ENCODE measurements around the gene SF3B5. TPM values are rescaled to one million over a fixed set of nuclear protein-coding genes. Genes with fewer than 3 reads are reported as not detected.

The SF3B5 gene
- total RNA-seq, 1 donor from 2014 or later, result 123 TPM

DNA sequence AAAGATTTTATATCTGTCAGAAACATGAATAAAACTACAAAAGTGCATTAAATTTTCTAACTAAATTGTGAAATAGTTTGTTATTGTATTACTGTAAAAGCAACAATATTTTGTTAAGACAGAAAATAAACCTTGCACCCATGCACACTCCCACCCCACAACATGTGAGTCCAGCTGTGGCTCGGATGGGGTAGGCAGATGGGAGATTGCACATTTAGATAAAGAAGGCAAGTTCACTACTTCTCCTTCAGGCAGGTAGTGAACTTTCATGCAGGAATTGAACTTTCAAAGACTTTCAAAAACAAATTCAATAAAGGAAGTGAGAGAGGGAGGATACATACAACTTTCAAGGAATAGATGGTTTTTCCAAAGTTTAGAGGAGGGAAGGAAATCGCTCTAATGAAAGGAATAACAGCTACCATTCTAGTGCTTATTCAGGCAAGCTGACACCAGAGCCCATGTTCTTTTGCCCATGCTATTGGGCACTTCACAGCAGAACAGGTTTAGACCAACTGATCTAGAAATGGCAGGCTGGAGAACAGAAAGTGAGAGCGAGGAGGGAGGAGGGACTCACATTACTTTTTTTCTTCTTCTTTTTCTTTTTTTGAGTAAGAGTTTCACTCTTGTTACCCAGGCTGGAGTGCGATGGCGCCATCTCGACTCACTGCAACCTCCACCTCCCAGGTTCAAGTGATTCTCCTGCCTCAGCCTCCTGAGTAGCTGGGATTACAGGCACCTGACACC is 28.5 kb downstream of the SF3B5 start:
- TF ChIP-seq, protein P1, sequence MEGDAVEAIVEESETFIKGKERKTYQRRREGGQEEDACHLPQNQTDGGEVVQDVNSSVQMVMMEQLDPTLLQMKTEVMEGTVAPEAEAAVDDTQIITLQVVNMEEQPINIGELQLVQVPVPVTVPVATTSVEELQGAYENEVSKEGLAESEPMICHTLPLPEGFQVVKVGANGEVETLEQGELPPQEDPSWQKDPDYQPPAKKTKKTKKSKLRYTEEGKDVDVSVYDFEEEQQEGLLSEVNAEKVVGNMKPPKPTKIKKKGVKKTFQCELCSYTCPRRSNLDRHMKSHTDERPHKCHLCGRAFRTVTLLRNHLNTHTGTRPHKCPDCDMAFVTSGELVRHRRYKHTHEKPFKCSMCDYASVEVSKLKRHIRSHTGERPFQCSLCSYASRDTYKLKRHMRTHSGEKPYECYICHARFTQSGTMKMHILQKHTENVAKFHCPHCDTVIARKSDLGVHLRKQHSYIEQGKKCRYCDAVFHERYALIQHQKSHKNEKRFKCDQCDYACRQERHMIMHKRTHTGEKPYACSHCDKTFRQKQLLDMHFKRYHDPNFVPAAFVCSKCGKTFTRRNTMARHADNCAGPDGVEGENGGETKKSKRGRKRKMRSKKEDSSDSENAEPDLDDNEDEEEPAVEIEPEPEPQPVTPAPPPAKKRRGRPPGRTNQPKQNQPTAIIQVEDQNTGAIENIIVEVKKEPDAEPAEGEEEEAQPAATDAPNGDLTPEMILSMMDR (IDR thresholded peaks at IDR 0.05), result no peak
- H3K9me3 ChIP-seq, result no peaks in the 10 kb centered on the region
- H3K27ac ChIP-seq, result no peak overlapping the region
- intact Hi-C loops (cut with DNase I), result no loop called here
- H3K4me1 ChIP-seq, result peaks cover 0 to 4% of the 10 kb centered on the region in 2 donors
- no peak for DNase-seq (ENCODE audit: low spot score in 2 of 2)
- H3K27me3 ChIP-seq, result no peaks in the 10 kb centered on the region
- no peaks in the 10 kb centered on the region for H3K36me3 ChIP-seq
- H3K4me3 ChIP-seq, result no peak overlapping the region

DNA sequence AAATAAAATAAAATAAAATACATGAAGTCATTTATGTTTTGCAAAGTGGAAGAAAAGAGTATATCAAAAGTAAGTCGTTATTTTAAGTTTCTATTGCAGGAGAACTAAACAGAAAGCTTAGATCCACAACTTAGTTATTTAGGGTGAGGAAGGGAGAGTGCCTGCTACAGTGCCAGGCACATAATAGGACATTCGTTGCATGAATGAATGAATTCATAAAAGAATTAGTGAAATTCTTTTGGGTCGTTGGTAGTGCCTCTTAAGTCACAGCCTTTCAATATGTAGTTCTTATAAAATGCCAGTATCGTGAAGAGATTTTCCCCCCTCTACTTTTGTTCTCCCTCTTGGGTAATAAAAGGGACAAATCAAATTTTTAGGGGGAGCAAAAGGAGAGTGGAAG is 29.1 kb downstream of the SF3B5 start:
- no peak overlapping the region for H3K4me3 ChIP-seq
- intact Hi-C loops (cut with DNase I), result no loop called here
- DNase-seq (ENCODE audit: low spot score in 2 of 2), result no peak
- H3K4me1 ChIP-seq, result peaks cover 0 to 4% of the 10 kb centered on the region in 2 donors
- H3K27me3 ChIP-seq, result no peaks in the 10 kb centered on the region
- no peaks in the 10 kb centered on the region for H3K9me3 ChIP-seq
- no peaks in the 10 kb centered on the region for H3K36me3 ChIP-seq
- no peak overlapping the region for H3K27ac ChIP-seq
- TF ChIP-seq, protein P1 (IDR thresholded peaks at IDR 0.05), result no peak

DNA sequence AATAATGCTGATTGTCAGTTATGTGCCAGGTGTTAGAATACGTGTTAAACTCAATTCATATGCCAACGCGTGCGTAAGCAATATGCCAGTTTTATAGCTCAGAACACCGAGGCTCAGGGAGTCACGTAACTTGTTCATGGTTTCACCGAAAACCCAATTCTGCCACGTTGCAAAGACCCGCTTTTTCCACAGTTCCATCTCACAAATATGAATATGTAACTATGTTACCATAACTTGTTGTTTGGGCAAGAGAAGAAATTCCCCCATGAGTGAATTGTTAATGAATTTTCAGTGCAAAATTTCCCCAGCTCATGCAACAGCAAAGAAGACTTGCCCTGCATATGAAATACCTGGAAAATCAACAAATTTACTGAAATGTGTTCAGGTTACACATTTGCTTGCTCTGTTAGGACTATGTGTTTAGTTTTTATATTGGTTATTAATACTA is 30.1 kb downstream of the SF3B5 start:
- H3K4me3 ChIP-seq, result peak overlapping the region; percentile 92 to 98
- TF ChIP-seq, protein P1 (IDR thresholded peaks at IDR 0.05), result no peak
- H3K27me3 ChIP-seq, result no peaks in the 10 kb centered on the region
- H3K9me3 ChIP-seq, result no peaks in the 10 kb centered on the region
- intact Hi-C loops (cut with DNase I), result no loop called here
- peaks cover 0 to 4% of the 10 kb centered on the region in 2 donors for H3K4me1 ChIP-seq
- no peak for DNase-seq (ENCODE audit: low spot score in 2 of 2)
- H3K27ac ChIP-seq, result no peak overlapping the region
- no peaks in the 10 kb centered on the region for H3K36me3 ChIP-seq

DNA sequence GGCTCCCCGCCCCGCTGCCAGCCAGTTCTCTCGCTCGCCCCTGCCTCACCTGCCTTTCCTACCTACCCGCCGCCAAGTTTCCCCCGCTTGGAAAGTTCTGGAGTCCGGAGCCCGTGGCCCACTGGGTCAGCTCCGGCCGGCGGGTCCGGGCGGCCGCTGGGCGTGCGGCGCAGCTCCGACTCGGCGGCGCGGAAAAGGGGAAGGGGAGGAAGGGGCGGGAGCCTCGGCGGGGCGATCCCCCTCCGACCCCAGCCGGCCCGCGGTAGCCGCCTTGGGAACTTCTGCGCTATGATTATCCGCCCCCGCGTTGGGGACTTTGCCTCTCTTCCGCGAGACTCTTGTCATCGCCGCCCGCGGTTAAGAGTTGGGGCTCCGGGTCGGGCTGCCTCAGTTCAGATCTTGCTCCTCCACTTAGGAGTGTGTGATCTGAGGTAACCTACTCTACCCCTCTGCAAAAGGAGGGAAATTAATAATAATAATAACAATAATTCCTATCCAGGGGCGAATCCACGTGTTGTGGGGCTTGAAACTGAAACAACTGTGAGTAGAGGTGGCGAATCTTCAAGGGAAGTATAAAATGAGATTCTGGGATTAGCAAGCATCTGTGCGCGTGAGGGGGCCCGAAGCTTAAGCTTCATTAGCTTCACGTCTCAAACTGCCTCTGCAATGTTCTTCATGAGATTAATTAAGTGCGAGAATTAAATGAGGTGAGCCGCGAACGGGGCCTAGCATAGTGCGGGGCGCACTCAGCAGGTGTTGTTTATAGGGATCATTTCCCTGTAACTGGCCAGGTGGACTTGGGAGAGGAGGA is 30.8 kb downstream of the SF3B5 start:
- Histone ChIP-seq H3K27ac (peak overlapping the region; percentile 47 to 66), H3K27me3 (no peaks in the 10 kb centered on the region)

DNA sequence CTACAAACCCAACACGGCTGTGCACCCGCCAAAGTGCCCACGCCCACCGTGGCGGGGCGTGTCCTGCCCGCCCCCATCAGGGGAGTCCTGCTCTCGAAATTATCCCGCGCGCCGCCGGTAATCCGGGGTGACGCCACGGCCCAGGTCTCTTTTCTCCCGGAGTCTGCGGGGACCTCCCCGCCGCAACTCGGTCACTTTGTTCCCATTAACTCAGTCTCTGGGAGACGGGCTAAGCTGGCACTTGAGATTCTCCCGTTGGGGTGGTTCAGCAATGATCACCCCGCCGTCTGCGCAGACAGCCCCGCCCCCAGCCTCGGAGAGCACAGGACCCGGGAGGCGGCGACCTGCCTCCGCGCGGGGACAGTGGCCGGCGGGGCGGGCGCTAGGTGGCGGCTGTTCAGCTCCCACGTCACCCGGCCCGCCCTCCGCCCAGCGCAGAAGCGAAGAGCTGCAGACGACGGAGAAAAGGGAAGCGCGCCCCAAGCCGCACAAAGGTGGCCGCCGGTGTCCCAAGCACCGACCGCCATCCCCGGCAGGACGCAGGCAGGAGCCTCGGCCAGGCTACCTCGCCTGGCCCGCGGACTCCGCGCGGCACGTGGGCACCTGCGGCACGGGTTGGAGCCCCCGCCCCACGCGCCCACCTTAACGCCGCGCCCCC is 31.5 kb downstream of the SF3B5 start:
- intact Hi-C loops (cut with DNase I), result no loop called here
- H3K9me3 ChIP-seq, result no peaks in the 10 kb centered on the region
- peak overlapping the region; percentile 47 to 66 for H3K27ac ChIP-seq
- H3K4me1 ChIP-seq, result peaks cover 0 to 4% of the 10 kb centered on the region in 2 donors
- H3K4me3 ChIP-seq, result peak overlapping the region; percentile 92 to 98
- no peaks in the 10 kb centered on the region for H3K36me3 ChIP-seq
- no peaks in the 10 kb centered on the region for H3K27me3 ChIP-seq
- TF ChIP-seq, protein P1 (IDR thresholded peaks at IDR 0.05), result peak in 2 of 3 experiments; percentile 11 to 29
- DNase-seq (ENCODE audit: low spot score in 2 of 2), result peak; percentile 67 to 91

More for the DNA sequence above, 30.8 kb downstream of the SF3B5 start:
- TF ChIP-seq, protein P1 (IDR thresholded peaks at IDR 0.05), result no peak
- no peaks in the 10 kb centered on the region for H3K36me3 ChIP-seq
- DNase-seq (ENCODE audit: low spot score in 2 of 2), result peak in 1 of 2 donors; percentile 68
- H3K4me3 ChIP-seq, result peak overlapping the region; percentile 92 to 98
- intact Hi-C loops (cut with DNase I), result no loop called here
- H3K4me1 ChIP-seq, result peaks cover 0 to 4% of the 10 kb centered on the region in 2 donors
- no peaks in the 10 kb centered on the region for H3K9me3 ChIP-seq
